Pancreas (tissue), 10 donors: ENCODE data around the gene EFNA4. TPM values are rescaled to one million over a fixed set of nuclear protein-coding genes. Genes with fewer than 3 reads are reported as not detected.

Experiments
- ATAC-seq, 4 donors: fragments of 200-7000 bp; cut with Tn5 transposase; one replicate each; pipeline versions ENCODE4 v1.8.0 to v1.9.1; 2020; ENCODE audit warnings: mild to moderate bottlenecking in 4 of 4, moderate library complexity in 4 of 4
- DNase-seq, 6 donors: peaks; one replicate each; pipeline ENCODE4 v3.0.0-alpha.2; 2020
- FAIRE-seq: peaks from 2 replicates; lab custom pipeline; 2012; peaks lifted over from hg19 to GRCh38; lab: Jason Lieb, UNC
- H3K27ac ChIP-seq, 4 donors: fragments of 200-600 bp; sonication (generic); 1 replicate in 3 of 4; 2 replicates in 1 of 4; pipeline versions ENCODE4 v1.5.0 to v1.8.0; 2020
- H3K27me3 ChIP-seq, 4 donors: fragments of 200-600 bp; one replicate each; pipeline ENCODE4 v1.8.0; 2021
- H3K36me3 ChIP-seq, 3 donors: fragments of 200-600 bp; sonication (generic) in 1 of 3; one replicate each; pipeline versions ENCODE4 v1.5.0 to v1.8.0; 2020 to 2021
- H3K4me1 ChIP-seq, 3 donors: fragments of 200-600 bp; one replicate each; pipeline ENCODE4 v1.8.0; 2021
- H3K4me3 ChIP-seq, 4 donors: fragments of 200-600 bp; sonication (generic) in 2 of 4; one replicate each; pipeline versions ENCODE4 v1.5.0 to v1.8.0; 2020 to 2021
- H3K9me3 ChIP-seq, 4 donors: fragments of 200-600 bp; one replicate each; pipeline ENCODE4 v1.8.0; 2021
- CTCF ChIP-seq, 4 donors: fragments of 200-600 bp; sonication (generic) in 3 of 4; IDR thresholded peaks; one replicate each; pipeline versions ENCODE4 v1.5.0 to v1.8.0; 2021; ENCODE audit warnings: antibody characterized with exemption in 4 of 4
- WGBS, 2 donors: extraction: QIAGEN DNeasy Blood & Tissue Kit; methylation state at CpG; one replicate each; pipeline ENCODE4 v1.1.7; 2013; 5-methylcytosine and 5-hydroxymethylcytosine counted together
- intact Hi-C, 3 donors: fragments of 100-400 bp; cut with DNase I; formaldehyde crosslinking; loops; one replicate each; pipeline versions ENCODE4 v1.11.1 to v1.14.2; 2022
- polyA plus RNA-seq, 2 donors: library from polyadenylated mRNA; stranded (reverse); fragments of 200-250 nt; gene quantifications; one replicate each; pipeline ENCODE4 v1.2.3, GENCODE V29; 2013
- total RNA-seq, 6 donors: library from RNA; stranded (reverse); fragmentation: NEBNext Ultra II Directional in 4 of 6; extraction: Animal tissue kit (Norgen Biotek cat#: 25700) in 4 of 6; gene quantifications; one replicate each; pipeline versions ENCODE4 v1.2.1 to v1.2.4, GENCODE V29; 2021 to 2023
- donor health status: healthy with polysubstance abuse.
- donor health status: DM: no; HTN: no; CAD: no; lungs with moderate emphysema.
- donor health status: DM: no; HTN: no; CAD: no.
- donor health status: control.
- donor health status: control.
- donor health status: Bipolar disorder and iron deficiency.
- donor health status: DM: yes; HTN: yes; CAD: no.
- donor health status: DM: no; HTN: no; CAD: no.
- donor health status: DM: no; HTN: no; CAD: no.
- donor health status: DM: yes; HTN: yes; CAD: no.

The EFNA4 gene
- total and polyA plus RNA-seq, 8 donors, result 2.1 to 6.2 (median 3.8) TPM

GRCh38 chr1:155042789-155043188 is 20.8 kb upstream of the EFNA4 start:
- intact Hi-C loops, result loop anchor here in 1 of 3 donors (5.0 kb wide), 1 partner anchor 40 kb away; no protein-coding TSS in a partner anchor
- TF ChIP-seq CTCF (IDR thresholded peaks at IDR 0.05), result no peak
- ATAC-seq (no peak), FAIRE-seq (no peak), DNase-seq (no peak)
- H3K36me3 ChIP-seq, result no peaks in the 10 kb centered on the region
- no peak overlapping the region for H3K27ac ChIP-seq
- H3K9me3 ChIP-seq, result no peaks in the 10 kb centered on the region
- H3K4me1 ChIP-seq, result peaks cover 0 to 7% (median 0%) of the 10 kb centered on the region in 3 donors
- no peaks in the 10 kb centered on the region for H3K27me3 ChIP-seq
- WGBS, 2 donors, result 70 to 76% methylated on average over 4 to 5 of the region's 5 CpGs
- no peak overlapping the region for H3K4me3 ChIP-seq

- no peaks in the 10 kb centered on the region for H3K36me3 ChIP-seq
- peaks cover 0 to 7% (median 0%) of the 10 kb centered on the region in 3 donors for H3K4me1 ChIP-seq
- 61 to 70% methylated on average over 11 to 12 of the region's 12 CpGs for WGBS, 2 donors
- no peak overlapping the region for H3K4me3 ChIP-seq
- no peaks in the 10 kb centered on the region for H3K9me3 ChIP-seq
- intact Hi-C loops, result loop anchor here in 1 of 3 donors (5.0 kb wide), 1 partner anchor 39 kb away; no protein-coding TSS in a partner anchor
- ATAC-seq, result no peak
- H3K27me3 ChIP-seq, result no peaks in the 10 kb centered on the region
- no peak for TF ChIP-seq CTCF (IDR thresholded peaks at IDR 0.05)
- no peak for FAIRE-seq
- H3K27ac ChIP-seq, result no peak overlapping the region
- DNase-seq, result peak in 1 of 6 donors; percentile 72
Observed at GRCh38 chr1:155043301-155043702, 20.2 kb upstream of the EFNA4 start.

- no peaks in the 10 kb centered on the region for H3K27me3 ChIP-seq
- H3K27ac ChIP-seq, result no peak overlapping the region
- intact Hi-C loops, result loop anchor here in 1 of 3 donors (5.0 kb wide), 1 partner anchor 39 kb away; no protein-coding TSS in a partner anchor
- DNase-seq (peak in 1 of 6 donors; percentile 26), ATAC-seq (no peak), FAIRE-seq (no peak)
- H3K9me3 ChIP-seq, result no peaks in the 10 kb centered on the region
- no peak overlapping the region for H3K4me3 ChIP-seq
- WGBS, 2 donors, result 66 to 75% methylated on average over 3 of the region's 3 CpGs
- TF ChIP-seq CTCF (IDR thresholded peaks at IDR 0.05), result no peak
- H3K4me1 ChIP-seq, result peaks cover 0 to 7% (median 0%) of the 10 kb centered on the region in 3 donors
- H3K36me3 ChIP-seq, result no peaks in the 10 kb centered on the region
Observed at GRCh38 chr1:155043793-155044192, 19.7 kb upstream of the EFNA4 start.

- Histone ChIP-seq H3K4me1 (peaks cover 0 to 7% (median 0%) of the 10 kb centered on the region in 3 donors), H3K9me3 (no peaks in the 10 kb centered on the region), H3K27ac (peak overlapping the region in 2 of 4 donors; percentile 24 to 70), H3K36me3 (no peaks in the 10 kb centered on the region), H3K4me3 (no peak overlapping the region), H3K27me3 (no peaks in the 10 kb centered on the region)
- no peak for ATAC-seq
- intact Hi-C loops, result loop anchor here in 1 of 3 donors (5.0 kb wide), 1 partner anchor 38 kb away; no protein-coding TSS in a partner anchor
- DNase-seq, result no peak
- FAIRE-seq, result no peak
- 79 to 91% methylated on average over 6 of the region's 6 CpGs for WGBS, 2 donors
- no peak for TF ChIP-seq CTCF (IDR thresholded peaks at IDR 0.05)
Observed at GRCh38 chr1:155044365-155044764, 19.2 kb upstream of the EFNA4 start.
